Adrenal gland (tissue), 12 donors: ENCODE data around the gene SEBOX. TPM values are rescaled to one million over a fixed set of nuclear protein-coding genes. Genes with fewer than 3 reads are reported as not detected.
A peak's percentile ranks its signal among the peaks of the same experiment; 100 is the strongest.

Experiments
- DNase-seq, 7 donors: peaks; one replicate each; pipeline ENCODE4 v3.0.0-alpha.2; 2019 to 2020
- H3K27ac ChIP-seq, 5 donors: fragments of 200-600 bp; sonication (generic) in 4 of 5; 1 replicate in 3 of 5; 2 replicates in 2 of 5; pipeline versions ENCODE4 v1.5.1 to v1.8.0; 2016 to 2020; ENCODE audit warnings: mild to moderate bottlenecking in 1 of 5
- H3K27me3 ChIP-seq: fragments of 200-600 bp; 2 replicates; pipeline ENCODE4 v1.8.0; 2021
- H3K36me3 ChIP-seq, 2 donors: fragments of 200-600 bp; replicated peaks in 1 of 2; 1 replicate in 1 of 2; 2 replicates in 1 of 2; pipeline versions ENCODE4 v1.5.1 to v1.8.0; 2018 to 2022
- H3K4me1 ChIP-seq, 2 donors: fragments of 200-600 bp; replicated peaks in 1 of 2; 1 replicate in 1 of 2; 2 replicates in 1 of 2; pipeline versions ENCODE4 v1.5.1 to v1.8.0; 2018 to 2021
- H3K4me3 ChIP-seq, 4 donors: fragments of 200-600 bp; sonication (generic) in 3 of 4; one replicate each; pipeline ENCODE4 v1.5.1; 2016 to 2018
- H3K9me3 ChIP-seq, 3 donors: fragments of 200-600 bp; sonication (generic) in 1 of 3; replicated peaks in 1 of 3; 1 replicate in 2 of 3; 2 replicates in 1 of 3; pipeline versions ENCODE4 v1.5.1 to v1.8.0; 2016 to 2021
- CTCF ChIP-seq, 6 experiments: fragments of 450-650 bp in 4 of 6; fragments of 200-600 bp in 2 of 6; sonication (generic) in 1 of 6; IDR thresholded peaks; 1 replicate in 5 of 6; 2 replicates in 1 of 6; pipeline versions ENCODE4 v1.5.1 to v1.8.0; 2016 to 2021; ENCODE audit warnings: antibody characterized with exemption in 6 of 6, mild to moderate bottlenecking in 2 of 6, moderate library complexity in 1 of 6
- POLR2A ChIP-seq, 2 donors: fragments of 450-650 bp; IDR thresholded peaks; one replicate each; pipeline ENCODE4 v1.6.1; 2017; ENCODE audit warnings: antibody characterized with exemption in 2 of 2, mild to moderate bottlenecking in 2 of 2, moderate library complexity in 1 of 2
- WGBS, 4 donors: extraction: QIAGEN DNeasy Blood & Tissue Kit in 2 of 4; methylation state at CpG; one replicate each; pipeline versions ENCODE4 v1.1.5 to v1.1.7; 2013 to 2017; 5-methylcytosine and 5-hydroxymethylcytosine counted together
- intact Hi-C, 2 donors: fragments of 100-400 bp; cut with DNase I; formaldehyde crosslinking; loops; one replicate each; pipeline versions ENCODE4 v1.14.1 to v1.15.0; 2022 to 2023
- polyA plus RNA-seq, 3 donors: library from polyadenylated mRNA; stranded (reverse); fragments of 200-250 nt in 2 of 3; fragments of 350-450 nt in 1 of 3; fragmentation: Illumina TruSeq in 1 of 3; extraction: RNeasy Lipid Tissue Mini Kit (QIAGEN cat#74804) in 1 of 3; gene quantifications; one replicate each; pipeline ENCODE4 v1.2.3, GENCODE V29; 2013 to 2014
- total RNA-seq, 9 donors: library from RNA; depleted of rRNA in 4 of 9; stranded (reverse); fragments of >200 nt in 4 of 9; fragments of 120-200 nt in 1 of 9; fragmentation: NEBNext Ultra II Directional in 1 of 9; extraction: Animal tissue kit (Norgen Biotek cat#: 25700) in 1 of 9; gene quantifications; one replicate each; pipeline versions ENCODE4 v1.1.0 to v1.2.4, GENCODE V29; 2013 to 2023
- donor health status: healthy with polysubstance abuse.
- donor health status: Bipolar disorder and iron deficiency.
- donor health status: DM: yes; HTN: yes; CAD: no.
- donor health status: DM: no; HTN: no; CAD: no.
- donor health status: DM: no; HTN: no; CAD: no.
- donor health status: DM: yes; HTN: yes; CAD: no.

Gene SEBOX
- total and polyA plus RNA-seq, 12 donors, result not detected

- H3K4me1 ChIP-seq, result peaks cover 8 to 17% of the 10 kb centered on the region in 2 donors
- peak overlapping the region in 2 of 4 donors; percentile 36 to 55 for H3K4me3 ChIP-seq
- intact Hi-C loops, result no loop called here
- no peaks in the 10 kb centered on the region for H3K36me3 ChIP-seq
- WGBS, 4 donors, result 15 to 16% (median 16%) methylated on average over 37 to 40 of the region's 40 CpGs
- H3K27ac ChIP-seq, result peak overlapping the region in 2 of 5 donors; percentile 21 to 65
- H3K27me3 ChIP-seq, result no peaks in the 10 kb centered on the region
- DNase-seq, result peak in 1 of 7 donors; percentile 53
- no peaks in the 10 kb centered on the region for H3K9me3 ChIP-seq
- TF ChIP-seq CTCF (IDR thresholded peaks at IDR 0.05) (no peak), POLR2A (IDR thresholded peaks at IDR 0.05) (no peak)
Measured at GRCh38 chr17:28317966-28318758, 46.8 kb downstream of the SEBOX start.

GRCh38 chr17:28317099-28317965, 47.7 kb downstream of the SEBOX start:
- no peak overlapping the region for H3K27ac ChIP-seq
- H3K4me3 ChIP-seq, result peak overlapping the region in 1 of 4 donors; percentile 36
- TF ChIP-seq POLR2A (IDR thresholded peaks at IDR 0.05), result no peak
- no peak for TF ChIP-seq CTCF (IDR thresholded peaks at IDR 0.05)
- H3K27me3 ChIP-seq, result no peaks in the 10 kb centered on the region
- intact Hi-C loops, result no loop called here
- peaks cover 8 to 17% of the 10 kb centered on the region in 2 donors for H3K4me1 ChIP-seq
- H3K9me3 ChIP-seq, result no peaks in the 10 kb centered on the region
- WGBS, 4 donors, result 86 to 88% (median 87%) methylated on average over 20 to 21 of the region's 21 CpGs
- no peaks in the 10 kb centered on the region for H3K36me3 ChIP-seq
- DNase-seq, result no peak

GRCh38 chr17:28315846-28316705, 48.9 kb downstream of the SEBOX start:
- no peak for DNase-seq
- 91 to 95% (median 93%) methylated on average over 4 of the region's 4 CpGs for whole genome bisulfite sequencing, 4 donors
- Histone ChIP-seq H3K9me3 (no peaks in the 10 kb centered on the region), H3K4me3 (no peak overlapping the region), H3K36me3 (no peaks in the 10 kb centered on the region), H3K27ac (no peak overlapping the region), H3K27me3 (no peaks in the 10 kb centered on the region), H3K4me1 (peaks cover 8 to 17% of the 10 kb centered on the region in 2 donors)
- intact Hi-C loops, result no loop called here
- TF ChIP-seq CTCF (IDR thresholded peaks at IDR 0.05), result no peak
- no peak for TF ChIP-seq POLR2A (IDR thresholded peaks at IDR 0.05)
